OCI-LY7 (cell line): ENCODE measurements around the gene KLK8. TPM values are rescaled to one million over a fixed set of nuclear protein-coding genes. Genes with fewer than 3 reads are reported as not detected.

Source experiments
- BruUV-seq: library from RNA; stranded (reverse); fragments of 400-500 nt; replicated peaks from 2 replicates; lab custom pipeline; 2021; lab: Mats Ljungman, UMichigan
- CTCF ChIA-PET: fragments of 300-600 bp; sonication (Branson Sonifier 250); formaldehyde crosslinking; loops from one replicate; lab custom pipeline; 2022; ENCODE audit warnings: antibody characterized with exemption; ENCODE audit not compliant: unreplicated experiment; lab: Charles Lee
- POLR2A ChIA-PET: fragments of 300-600 bp; sonication (Branson Sonifier 250); formaldehyde crosslinking; loops from one replicate; lab custom pipeline; 2022; ENCODE audit warnings: antibody characterized with exemption; lab: Charles Lee
- DNase-seq: peaks from one replicate; pipeline ENCODE4 v3.0.0-alpha.2; 2015; ENCODE audit warnings: low spot score
- H2AFZ ChIP-seq: fragments of 200-600 bp; sonication (generic), shearing (Covaris generic); 2 replicates; pipeline ENCODE4 v1.6.1; 2014; ENCODE audit warnings: mild to moderate bottlenecking, antibody characterized with exemption, low read length, moderate library complexity
- H3K27ac ChIP-seq: fragments of 200-600 bp; sonication (generic); 2 replicates; pipeline ENCODE4 v1.5.1; 2014; ENCODE audit warnings: mixed run types, low read depth, mild to moderate bottlenecking, moderate library complexity, low read length, inconsistent platforms; ENCODE audit not compliant: poor library complexity, severe bottlenecking
- H3K36me3 ChIP-seq: fragments of 200-600 bp; sonication (generic); 2 replicates; pipeline ENCODE4 v1.6.1; 2014; ENCODE audit warnings: mild to moderate bottlenecking, antibody characterized with exemption, low read length, moderate library complexity, mixed read lengths; ENCODE audit not compliant: insufficient read depth
- H3K4me1 ChIP-seq: fragments of 200-600 bp; sonication (generic); 2 replicates; pipeline ENCODE4 v1.5.1; 2014; ENCODE audit warnings: mild to moderate bottlenecking, low read length; ENCODE audit not compliant: insufficient read depth, poor library complexity, severe bottlenecking
- H3K4me2 ChIP-seq: fragments of 200-600 bp; sonication (generic); 2 replicates; pipeline ENCODE4 v1.6.1; 2014; ENCODE audit warnings: mild to moderate bottlenecking, low read length
- H3K4me3 ChIP-seq: fragments of 200-600 bp; sonication (generic); 2 replicates; pipeline ENCODE4 v1.5.1; 2014; ENCODE audit warnings: mild to moderate bottlenecking, low read depth, low read length; ENCODE audit not compliant: poor library complexity, severe bottlenecking
- H3K79me2 ChIP-seq: fragments of 200-600 bp; sonication (generic); 2 replicates; pipeline ENCODE4 v1.6.1; 2016; ENCODE audit warnings: low read depth, mild to moderate bottlenecking, low read length, moderate library complexity, mixed read lengths; ENCODE audit not compliant: insufficient read depth
- H3K9me2 ChIP-seq: fragments of 200-600 bp; sonication (generic); 2 replicates; pipeline ENCODE4 v1.6.1; 2016; ENCODE audit warnings: mild to moderate bottlenecking, low read length, mixed read lengths; ENCODE audit not compliant: insufficient read depth
- H3K9me3 ChIP-seq: fragments of 200-600 bp; sonication (generic); 2 replicates; pipeline ENCODE4 v1.6.1; 2014; ENCODE audit warnings: mild to moderate bottlenecking, mixed run types, low read length, mixed read lengths
- H4K20me1 ChIP-seq: fragments of 200-600 bp; sonication (generic); 2 replicates; pipeline ENCODE4 v1.6.1; 2014; ENCODE audit warnings: mild to moderate bottlenecking, antibody characterized with exemption, low read length, moderate library complexity, mixed read lengths; ENCODE audit not compliant: insufficient read depth
- EZH2phosphoT487 ChIP-seq: fragments of 200-600 bp; sonication (generic); IDR thresholded peaks from 2 replicates; pipeline ENCODE4 v1.6.1; 2018; ENCODE audit warnings: low read depth, borderline replicate concordance, mild to moderate bottlenecking, mixed run types, antibody characterized with exemption, low read length, moderate library complexity, mixed read lengths
- intact Hi-C: fragments of 100-400 bp; cut with micrococcal nuclease; formaldehyde crosslinking; loops from one replicate; pipeline ENCODE4 v1.10.0; 2022; ENCODE audit not compliant: unreplicated experiment
- total RNA-seq, 2 experiments: library from RNA; depleted of rRNA in 1 of 2; stranded (reverse); fragments of >200 nt in 1 of 2; shearing (Covaris generic) in 1 of 2; gene quantifications; 2 replicates each; pipeline ENCODE4 v1.2.3, GENCODE V29; 2014 to 2022
- TF ChIP-seq, protein P1 (sequence below): fragments of 200-600 bp; sonication (generic); conservative IDR thresholded peaks from 2 replicates; pipeline ENCODE4 v1.5.1; 2014; ENCODE audit warnings: mild to moderate bottlenecking, antibody characterized with exemption, low read length, moderate library complexity, mixed read lengths

Gene KLK8
- total RNA-seq, 2 experiments from 2014 or later: not detected

DNA sequence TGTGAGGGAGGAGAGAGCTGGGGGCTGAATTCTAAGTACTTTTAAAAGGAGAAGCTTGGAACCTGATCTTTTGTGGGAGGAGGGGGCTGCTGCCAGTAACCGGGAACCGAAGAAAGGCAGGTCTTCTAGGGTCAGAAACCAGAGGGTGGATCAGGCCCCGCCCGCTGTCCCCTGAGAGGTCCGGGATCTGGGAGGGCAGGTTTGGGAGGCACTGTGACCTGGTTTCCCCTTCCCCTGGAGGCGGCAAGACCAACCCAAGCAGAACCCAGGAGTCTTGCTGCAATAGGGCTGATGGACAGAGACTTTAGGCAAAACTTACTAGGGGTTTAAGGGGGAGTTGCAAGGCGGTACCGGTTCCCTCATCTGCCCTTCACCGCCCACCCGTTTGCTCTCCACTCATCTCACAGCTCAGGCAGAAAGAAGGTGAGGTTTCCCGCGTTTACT lies 707 bp upstream of the KLK8 start:
- no peak overlapping the region for H2AFZ ChIP-seq
- no peaks in the 10 kb centered on the region for H3K79me2 ChIP-seq
- no peaks in the 10 kb centered on the region for H3K36me3 ChIP-seq
- H4K20me1 ChIP-seq: no peaks in the 10 kb centered on the region
- intact Hi-C loops: no loop called here
- no peak for DNase-seq
- POLR2A ChIA-PET: no interaction called here
- TF ChIP-seq EZH2phosphoT487: no peak
- TF ChIP-seq, protein P1, sequence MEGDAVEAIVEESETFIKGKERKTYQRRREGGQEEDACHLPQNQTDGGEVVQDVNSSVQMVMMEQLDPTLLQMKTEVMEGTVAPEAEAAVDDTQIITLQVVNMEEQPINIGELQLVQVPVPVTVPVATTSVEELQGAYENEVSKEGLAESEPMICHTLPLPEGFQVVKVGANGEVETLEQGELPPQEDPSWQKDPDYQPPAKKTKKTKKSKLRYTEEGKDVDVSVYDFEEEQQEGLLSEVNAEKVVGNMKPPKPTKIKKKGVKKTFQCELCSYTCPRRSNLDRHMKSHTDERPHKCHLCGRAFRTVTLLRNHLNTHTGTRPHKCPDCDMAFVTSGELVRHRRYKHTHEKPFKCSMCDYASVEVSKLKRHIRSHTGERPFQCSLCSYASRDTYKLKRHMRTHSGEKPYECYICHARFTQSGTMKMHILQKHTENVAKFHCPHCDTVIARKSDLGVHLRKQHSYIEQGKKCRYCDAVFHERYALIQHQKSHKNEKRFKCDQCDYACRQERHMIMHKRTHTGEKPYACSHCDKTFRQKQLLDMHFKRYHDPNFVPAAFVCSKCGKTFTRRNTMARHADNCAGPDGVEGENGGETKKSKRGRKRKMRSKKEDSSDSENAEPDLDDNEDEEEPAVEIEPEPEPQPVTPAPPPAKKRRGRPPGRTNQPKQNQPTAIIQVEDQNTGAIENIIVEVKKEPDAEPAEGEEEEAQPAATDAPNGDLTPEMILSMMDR: no peak
- no peaks in the 10 kb centered on the region for H3K9me2 ChIP-seq
- CTCF ChIA-PET: no interaction called here
- no peaks in the 10 kb centered on the region for H3K4me1 ChIP-seq
- H3K9me3 ChIP-seq: no peaks in the 10 kb centered on the region
- no peak overlapping the region for H3K27ac ChIP-seq
- H3K4me3 ChIP-seq: no peak overlapping the region
- H3K4me2 ChIP-seq: no peak overlapping the region
- BruUV-seq: no TSS peak

DNA sequence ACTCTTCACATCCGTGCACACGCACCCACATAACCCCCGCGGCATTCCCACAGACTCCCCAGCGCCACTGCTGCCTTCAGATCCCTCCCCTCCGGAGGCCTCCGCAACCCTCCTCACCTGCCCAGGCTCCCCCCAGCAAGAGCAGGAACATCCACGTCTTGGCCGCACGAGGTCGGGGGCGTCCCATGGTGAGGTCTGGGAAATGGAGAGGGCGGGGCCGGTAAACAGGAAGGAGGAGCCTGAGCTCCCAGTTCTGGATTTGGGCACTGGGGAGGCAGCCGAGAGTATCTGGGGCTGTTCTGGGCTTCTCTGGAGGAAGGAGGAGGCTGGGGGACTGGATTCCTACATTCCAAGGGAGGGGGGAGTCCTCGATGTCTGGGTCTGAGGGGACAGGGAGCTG lies 423 bp downstream of the KLK8 start:
- Histone ChIP-seq H3K9me2 (no peaks in the 10 kb centered on the region), H3K79me2 (no peaks in the 10 kb centered on the region), H2AFZ (no peak overlapping the region), H3K4me3 (no peak overlapping the region), H3K4me2 (no peak overlapping the region), H3K36me3 (no peaks in the 10 kb centered on the region), H4K20me1 (no peaks in the 10 kb centered on the region), H3K27ac (no peak overlapping the region), H3K9me3 (no peaks in the 10 kb centered on the region), H3K4me1 (no peaks in the 10 kb centered on the region)
- ChIA-PET CTCF (no interaction called here), POLR2A (no interaction called here)
- BruUV-seq: no TSS peak
- TF ChIP-seq EZH2phosphoT487: no peak
- TF ChIP-seq, protein P1: no peak
- intact Hi-C loops: no loop called here
- no peak for DNase-seq

- POLR2A ChIA-PET: no interaction called here
- no peaks in the 10 kb centered on the region for H3K9me3 ChIP-seq
- DNase-seq: no peak
- no peak overlapping the region for H3K27ac ChIP-seq
- intact Hi-C loops: no loop called here
- H3K4me3 ChIP-seq: no peak overlapping the region
- H3K36me3 ChIP-seq: no peaks in the 10 kb centered on the region
- no peak overlapping the region for H2AFZ ChIP-seq
- no peaks in the 10 kb centered on the region for H3K4me1 ChIP-seq
- TF ChIP-seq EZH2phosphoT487: no peak
- TF ChIP-seq, protein P1: no peak
- H4K20me1 ChIP-seq: no peaks in the 10 kb centered on the region
- CTCF ChIA-PET: no interaction called here
- H3K9me2 ChIP-seq: no peaks in the 10 kb centered on the region
- no peak overlapping the region for H3K4me2 ChIP-seq
- no peaks in the 10 kb centered on the region for H3K79me2 ChIP-seq
- no TSS peak for BruUV-seq
Observed at GRCh38 chr19:51000426-51000825, 978 bp downstream of the KLK8 start.
